Peyer's patch (tissue), 4 donors: Measurements from ENCODE around the gene BPI.
"Not testable (repeated sequence)": the region's sequence is repeated elsewhere in the genome, so short reads cannot be mapped to it uniquely, and the experiment has no call there.

Experiments
- POLR2A ChIP-seq, 2 donors: fragments of 450-650 bp; IDR thresholded peaks; one replicate each; pipeline ENCODE4 v1.5.1; 2017; ENCODE audit warnings: antibody characterized with exemption in 2 of 2, mild to moderate bottlenecking in 2 of 2, moderate library complexity in 2 of 2
- TF ChIP-seq, protein P1 (sequence below), 6 experiments: fragments of 450-650 bp in 4 of 6; fragments of 200-600 bp in 2 of 6; sonication (generic) in 1 of 6; IDR thresholded peaks; one replicate each; pipeline ENCODE4 v1.5.1; 2017 to 2019; ENCODE audit warnings: antibody characterized with exemption in 6 of 6, mild to moderate bottlenecking in 3 of 6, moderate library complexity in 1 of 6

DNA sequence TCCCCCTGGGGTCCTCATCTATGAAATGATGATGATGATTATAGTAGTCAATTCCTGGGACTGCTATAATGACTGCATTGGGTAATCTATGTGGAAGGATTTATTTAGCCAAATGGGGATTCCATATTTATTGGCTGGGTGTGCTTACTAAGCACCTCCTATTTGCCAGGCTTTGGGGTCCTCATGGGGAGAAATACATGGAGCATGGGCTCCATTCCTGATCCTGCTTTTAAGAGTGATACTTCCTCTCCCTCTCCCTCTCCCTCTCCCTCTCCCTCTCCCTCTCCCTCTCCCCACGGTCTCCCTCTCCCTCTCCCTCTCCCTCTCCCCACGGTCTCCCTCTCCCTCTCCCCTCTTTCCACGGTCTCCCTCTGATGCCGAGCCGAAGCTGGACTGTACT lies 73.9 kb downstream of the BPI start:
- TF ChIP-seq, protein P1, sequence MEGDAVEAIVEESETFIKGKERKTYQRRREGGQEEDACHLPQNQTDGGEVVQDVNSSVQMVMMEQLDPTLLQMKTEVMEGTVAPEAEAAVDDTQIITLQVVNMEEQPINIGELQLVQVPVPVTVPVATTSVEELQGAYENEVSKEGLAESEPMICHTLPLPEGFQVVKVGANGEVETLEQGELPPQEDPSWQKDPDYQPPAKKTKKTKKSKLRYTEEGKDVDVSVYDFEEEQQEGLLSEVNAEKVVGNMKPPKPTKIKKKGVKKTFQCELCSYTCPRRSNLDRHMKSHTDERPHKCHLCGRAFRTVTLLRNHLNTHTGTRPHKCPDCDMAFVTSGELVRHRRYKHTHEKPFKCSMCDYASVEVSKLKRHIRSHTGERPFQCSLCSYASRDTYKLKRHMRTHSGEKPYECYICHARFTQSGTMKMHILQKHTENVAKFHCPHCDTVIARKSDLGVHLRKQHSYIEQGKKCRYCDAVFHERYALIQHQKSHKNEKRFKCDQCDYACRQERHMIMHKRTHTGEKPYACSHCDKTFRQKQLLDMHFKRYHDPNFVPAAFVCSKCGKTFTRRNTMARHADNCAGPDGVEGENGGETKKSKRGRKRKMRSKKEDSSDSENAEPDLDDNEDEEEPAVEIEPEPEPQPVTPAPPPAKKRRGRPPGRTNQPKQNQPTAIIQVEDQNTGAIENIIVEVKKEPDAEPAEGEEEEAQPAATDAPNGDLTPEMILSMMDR (IDR thresholded peaks at IDR 0.05), result not testable (repeated sequence)
- not testable (repeated sequence) for TF ChIP-seq POLR2A (IDR thresholded peaks at IDR 0.05)
